ENCODE results near the gene TMOD3.

The TMOD3 gene

DNA sequence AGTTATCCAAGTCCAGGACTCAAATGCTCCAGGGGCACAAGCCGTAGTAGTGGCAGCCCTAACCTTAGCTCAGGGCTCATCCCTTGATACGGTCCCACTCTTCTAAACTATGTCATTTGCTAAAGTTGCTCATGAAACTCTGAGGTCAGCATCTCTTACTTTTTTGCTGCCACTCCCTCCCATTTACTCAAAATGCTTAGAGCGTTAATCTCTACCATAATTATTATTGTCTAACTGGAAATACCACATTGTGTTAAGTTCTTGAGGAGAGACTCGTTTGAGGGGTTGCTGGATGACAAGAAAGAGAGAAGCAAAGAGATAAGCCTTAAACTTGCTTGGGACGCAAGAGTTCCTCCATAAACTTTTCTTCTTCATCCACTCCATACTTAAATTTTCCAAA, 26.9 kb upstream of the TMOD3 start:
- H3K27ac ChIP-seq (replicated peaks; ENCODE audit: low read length): no peak overlapping the region

DNA sequence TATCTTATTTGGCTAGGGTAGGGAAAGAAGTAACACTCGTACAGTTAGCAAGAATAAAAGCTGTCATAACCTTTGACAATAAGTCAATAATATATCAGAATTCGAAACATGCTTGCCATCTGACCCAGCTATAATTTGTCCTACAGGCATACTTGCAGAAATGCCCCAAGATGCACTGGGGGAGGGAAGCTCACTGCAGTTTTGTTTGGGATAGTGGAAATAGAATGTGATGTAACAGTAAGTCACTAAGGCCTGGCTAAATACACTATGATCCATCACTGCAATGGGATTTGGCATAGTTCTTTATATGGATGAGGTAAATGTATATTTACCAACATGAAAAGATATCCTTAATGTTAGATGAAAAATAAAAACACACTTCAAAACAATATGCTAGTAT, 25.5 kb upstream of the TMOD3 start:
- Histone ChIP-seq H3K18ac (ENCODE audit: low read length) (no peak overlapping the region), H4K8ac (ENCODE audit: low read depth, low read length) (no peak overlapping the region), H3K9ac (ENCODE audit: low read depth, low read length, poor library complexity) (no peak overlapping the region), H4K91ac (ENCODE audit: low read depth, low read length, poor library complexity) (no peak overlapping the region), H2BK5ac (ENCODE audit: low read length) (no peak overlapping the region), H3K27me3 (ENCODE audit: control insufficient read depth in 3 of 3, insufficient read depth in 3 of 3, low read depth in 1 of 3, low read length in 3 of 3) (no peaks in the 10 kb centered on the region), H3K27ac (replicated peaks; ENCODE audit: low read length) (no peak overlapping the region), H2BK12ac (ENCODE audit: low read length) (no peak overlapping the region), H3K4me2 (ENCODE audit: insufficient read depth, low read length, poor library complexity, severe bottlenecking) (no peak overlapping the region), H3K9me3 (replicated peaks in 1 of 2; ENCODE audit: control insufficient read depth in 2 of 2, insufficient read depth in 1 of 2, low read depth in 1 of 2, low read length in 2 of 2) (no peaks in the 10 kb centered on the region), H3K4ac (ENCODE audit: low read length) (no peak overlapping the region), H2BK15ac (ENCODE audit: low read length) (no peak overlapping the region), H3K14ac (ENCODE audit: low read length) (no peak overlapping the region), H3K4me3 (ENCODE audit: low read length in 2 of 2) (no peak overlapping the region), H2BK120ac (ENCODE audit: low read depth, low read length) (no peak overlapping the region), H3K4me1 (ENCODE audit: control insufficient read depth in 2 of 2, insufficient read depth in 1 of 2, low read depth in 1 of 2, low read length in 2 of 2) (peaks cover 0 to 9% of the 10 kb centered on the region in 2 donors), H3K36me3 (replicated peaks in 1 of 2; ENCODE audit: control insufficient read depth in 2 of 2, insufficient read depth in 2 of 2, low read length in 2 of 2) (no peaks in the 10 kb centered on the region), H3K79me1 (ENCODE audit: low read depth, low read length) (peaks cover 2% of the 10 kb centered on the region), H3K23ac (ENCODE audit: low read depth, low read length, poor library complexity) (no peak overlapping the region), H2AFZ (ENCODE audit: low read length) (no peak overlapping the region), H2AK5ac (ENCODE audit: low read depth, low read length) (no peak overlapping the region)
- no CpG with 5 or more reads among the region's 2 CpGs for WGBS, 2 donors (ENCODE audit: extremely low coverage in 2 of 2, insufficient read length in 2 of 2, insufficient replicate concordance in 1 of 2)
- DNase-seq (ENCODE audit: low spot score): no peak

More for the DNA sequence above, 26.9 kb upstream of the TMOD3 start:
- H3K23ac ChIP-seq (ENCODE audit: low read depth, low read length, poor library complexity): no peak overlapping the region
- no peak overlapping the region for H2BK15ac ChIP-seq (ENCODE audit: low read length)
- no peak overlapping the region for H2BK120ac ChIP-seq (ENCODE audit: low read depth, low read length)
- H3K27me3 ChIP-seq (ENCODE audit: control insufficient read depth in 3 of 3, insufficient read depth in 3 of 3, low read depth in 1 of 3, low read length in 3 of 3): no peaks in the 10 kb centered on the region
- no peak overlapping the region for H2BK5ac ChIP-seq (ENCODE audit: low read length)
- DNase-seq (ENCODE audit: low spot score): no peak
- H2AK5ac ChIP-seq (ENCODE audit: low read depth, low read length): no peak overlapping the region
- no peak overlapping the region for H2AFZ ChIP-seq (ENCODE audit: low read length)
- no peak overlapping the region for H4K91ac ChIP-seq (ENCODE audit: low read depth, low read length, poor library complexity)
- no peak overlapping the region for H3K4me3 ChIP-seq (ENCODE audit: low read length in 2 of 2)
- no peaks in the 10 kb centered on the region for H3K9me3 ChIP-seq (replicated peaks in 1 of 2; ENCODE audit: control insufficient read depth in 2 of 2, insufficient read depth in 1 of 2, low read depth in 1 of 2, low read length in 2 of 2)
- H3K4ac ChIP-seq (ENCODE audit: low read length): no peak overlapping the region
- WGBS, 2 donors (ENCODE audit: extremely low coverage in 2 of 2, insufficient read length in 2 of 2, insufficient replicate concordance in 1 of 2): no CpG with 5 or more reads among the region's 5 CpGs
- H3K14ac ChIP-seq (ENCODE audit: low read length): no peak overlapping the region
- H3K36me3 ChIP-seq (replicated peaks in 1 of 2; ENCODE audit: control insufficient read depth in 2 of 2, insufficient read depth in 2 of 2, low read length in 2 of 2): no peaks in the 10 kb centered on the region
- no peak overlapping the region for H3K9ac ChIP-seq (ENCODE audit: low read depth, low read length, poor library complexity)
- H2BK12ac ChIP-seq (ENCODE audit: low read length): no peak overlapping the region
- no peak overlapping the region for H3K18ac ChIP-seq (ENCODE audit: low read length)
- peaks cover 1 to 13% of the 10 kb centered on the region in 2 donors for H3K4me1 ChIP-seq (ENCODE audit: control insufficient read depth in 2 of 2, insufficient read depth in 1 of 2, low read depth in 1 of 2, low read length in 2 of 2)
- peaks cover 2% of the 10 kb centered on the region for H3K79me1 ChIP-seq (ENCODE audit: low read depth, low read length)
- no peak overlapping the region for H3K4me2 ChIP-seq (ENCODE audit: insufficient read depth, low read length, poor library complexity, severe bottlenecking)
- H4K8ac ChIP-seq (ENCODE audit: low read depth, low read length): no peak overlapping the region

GRCh38 chr15:51806123-51806522, 23.3 kb upstream of the TMOD3 start:
- Histone ChIP-seq H3K27me3 (ENCODE audit: control insufficient read depth in 3 of 3, insufficient read depth in 3 of 3, low read depth in 1 of 3, low read length in 3 of 3) (no peaks in the 10 kb centered on the region), H4K8ac (ENCODE audit: low read depth, low read length) (no peak overlapping the region), H2BK12ac (ENCODE audit: low read length) (no peak overlapping the region), H3K79me1 (ENCODE audit: low read depth, low read length) (no peaks in the 10 kb centered on the region), H2AK5ac (ENCODE audit: low read depth, low read length) (no peak overlapping the region), H3K9me3 (replicated peaks in 1 of 2; ENCODE audit: control insufficient read depth in 2 of 2, insufficient read depth in 1 of 2, low read depth in 1 of 2, low read length in 2 of 2) (no peaks in the 10 kb centered on the region), H2BK120ac (ENCODE audit: low read depth, low read length) (no peak overlapping the region), H3K4ac (ENCODE audit: low read length) (no peak overlapping the region), H3K14ac (ENCODE audit: low read length) (no peak overlapping the region), H3K4me1 (ENCODE audit: control insufficient read depth in 2 of 2, insufficient read depth in 1 of 2, low read depth in 1 of 2, low read length in 2 of 2) (no peaks in the 10 kb centered on the region), H2BK15ac (ENCODE audit: low read length) (no peak overlapping the region), H3K4me2 (ENCODE audit: insufficient read depth, low read length, poor library complexity, severe bottlenecking) (no peak overlapping the region), H3K4me3 (ENCODE audit: low read length in 2 of 2) (no peak overlapping the region), H3K27ac (replicated peaks; ENCODE audit: low read length) (no peak overlapping the region), H4K91ac (ENCODE audit: low read depth, low read length, poor library complexity) (no peak overlapping the region), H3K23ac (ENCODE audit: low read depth, low read length, poor library complexity) (no peak overlapping the region), H2AFZ (ENCODE audit: low read length) (no peak overlapping the region), H3K9ac (ENCODE audit: low read depth, low read length, poor library complexity) (no peak overlapping the region), H3K18ac (ENCODE audit: low read length) (no peak overlapping the region), H2BK5ac (ENCODE audit: low read length) (no peak overlapping the region), H3K36me3 (replicated peaks in 1 of 2; ENCODE audit: control insufficient read depth in 2 of 2, insufficient read depth in 2 of 2, low read length in 2 of 2) (no peaks in the 10 kb centered on the region)
- WGBS, 2 donors (ENCODE audit: extremely low coverage in 2 of 2, insufficient read length in 2 of 2, insufficient replicate concordance in 1 of 2): no CpG with 5 or more reads among the region's 2 CpGs
- no peak for DNase-seq (ENCODE audit: low spot score)

- no peak overlapping the region for H4K91ac ChIP-seq (ENCODE audit: low read depth, low read length, poor library complexity)
- H3K18ac ChIP-seq (ENCODE audit: low read length): no peak overlapping the region
- H2AFZ ChIP-seq (ENCODE audit: low read length): no peak overlapping the region
- no peaks in the 10 kb centered on the region for H3K79me1 ChIP-seq (ENCODE audit: low read depth, low read length)
- H3K4me1 ChIP-seq (ENCODE audit: control insufficient read depth in 2 of 2, insufficient read depth in 1 of 2, low read depth in 1 of 2, low read length in 2 of 2): no peaks in the 10 kb centered on the region
- no peak overlapping the region for H2BK12ac ChIP-seq (ENCODE audit: low read length)
- H3K27me3 ChIP-seq (ENCODE audit: control insufficient read depth in 3 of 3, insufficient read depth in 3 of 3, low read depth in 1 of 3, low read length in 3 of 3): no peaks in the 10 kb centered on the region
- no CpG with 5 or more reads among the region's 1 CpG for WGBS, 2 donors (ENCODE audit: extremely low coverage in 2 of 2, insufficient read length in 2 of 2, insufficient replicate concordance in 1 of 2)
- no peak overlapping the region for H3K9ac ChIP-seq (ENCODE audit: low read depth, low read length, poor library complexity)
- H3K4ac ChIP-seq (ENCODE audit: low read length): no peak overlapping the region
- H2BK15ac ChIP-seq (ENCODE audit: low read length): no peak overlapping the region
- no peak overlapping the region for H3K23ac ChIP-seq (ENCODE audit: low read depth, low read length, poor library complexity)
- H2AK5ac ChIP-seq (ENCODE audit: low read depth, low read length): no peak overlapping the region
- H3K14ac ChIP-seq (ENCODE audit: low read length): no peak overlapping the region
- no peak for DNase-seq (ENCODE audit: low spot score)
- H2BK5ac ChIP-seq (ENCODE audit: low read length): no peak overlapping the region
- H3K4me2 ChIP-seq (ENCODE audit: insufficient read depth, low read length, poor library complexity, severe bottlenecking): no peak overlapping the region
- no peaks in the 10 kb centered on the region for H3K36me3 ChIP-seq (replicated peaks in 1 of 2; ENCODE audit: control insufficient read depth in 2 of 2, insufficient read depth in 2 of 2, low read length in 2 of 2)
- H3K9me3 ChIP-seq (replicated peaks in 1 of 2; ENCODE audit: control insufficient read depth in 2 of 2, insufficient read depth in 1 of 2, low read depth in 1 of 2, low read length in 2 of 2): no peaks in the 10 kb centered on the region
- no peak overlapping the region for H3K4me3 ChIP-seq (ENCODE audit: low read length in 2 of 2)
- H3K27ac ChIP-seq (replicated peaks; ENCODE audit: low read length): no peak overlapping the region
- no peak overlapping the region for H2BK120ac ChIP-seq (ENCODE audit: low read depth, low read length)
- H4K8ac ChIP-seq (ENCODE audit: low read depth, low read length): no peak overlapping the region
Measured at GRCh38 chr15:51809457-51809856, 20.0 kb upstream of the TMOD3 start.

Data from neuronal stem cell (in vitro differentiated cells).